GM21619 (cell line): ENCODE results near the gene CASZ1.

Experiments used
- ATAC-seq: cut with Tn5 transposase; IDR thresholded peaks from one replicate; pipeline ENCODE4 v1.9.1; 2021; ENCODE audit not compliant: unreplicated experiment

CASZ1 gene

DNA sequence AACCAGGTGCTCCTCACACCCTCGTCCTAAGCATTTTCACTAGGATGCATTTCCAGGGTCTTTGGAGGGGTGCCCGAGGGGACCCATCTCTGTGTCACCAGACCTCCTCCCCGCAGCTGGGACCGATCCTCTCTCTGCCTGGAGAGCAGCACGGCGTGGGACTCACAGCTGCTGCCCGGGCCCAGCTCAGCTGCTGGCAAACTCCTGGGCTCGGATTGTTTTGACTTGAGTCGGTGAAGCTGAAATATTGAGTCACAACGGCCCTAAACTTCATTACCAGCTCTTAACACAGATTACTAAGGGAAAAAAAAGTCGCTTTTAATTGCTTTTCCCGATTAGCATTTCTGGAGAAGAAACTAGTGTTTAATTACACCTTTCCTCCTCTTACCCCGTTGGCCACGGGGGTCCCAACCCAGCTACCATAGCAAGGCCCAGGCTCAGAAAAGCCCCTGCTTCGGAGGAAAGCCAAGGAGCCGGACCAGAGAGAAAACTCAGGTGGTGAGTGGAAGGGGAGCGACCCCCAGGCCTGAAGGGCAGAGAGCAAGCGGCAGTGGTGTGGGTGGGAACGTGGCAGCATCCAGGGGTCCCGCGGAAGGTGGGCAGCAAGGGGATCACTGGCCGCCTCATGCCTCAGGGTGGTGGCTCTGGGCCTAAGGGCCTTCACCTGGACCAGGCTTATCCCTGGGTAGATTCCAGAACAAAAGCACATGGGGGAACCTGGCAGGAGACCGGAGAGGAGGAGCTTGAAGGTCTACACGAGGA is 41.7 kb downstream of the CASZ1 start:
- ATAC-seq, result no peak

DNA sequence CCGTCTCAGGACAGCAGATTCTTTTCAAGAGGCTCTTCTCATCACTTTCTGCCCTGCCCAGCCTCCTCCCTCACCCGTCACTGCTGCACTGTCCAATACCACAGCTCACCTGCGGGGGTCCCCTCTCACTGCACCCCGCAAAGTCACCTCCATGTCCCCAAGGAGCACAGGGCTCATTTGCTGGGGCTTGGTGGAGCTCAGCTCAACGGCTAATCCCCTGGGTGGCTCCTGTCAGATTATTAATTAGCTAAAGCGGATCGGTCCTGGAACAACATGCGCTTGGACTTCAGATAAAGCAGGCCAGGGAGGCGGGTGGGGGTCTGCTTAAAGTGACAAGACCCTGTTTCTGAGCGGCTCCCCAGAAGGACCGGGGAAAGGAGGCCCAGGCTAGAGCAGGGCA is 43.1 kb downstream of the CASZ1 start:
- ATAC-seq, result no peak

DNA sequence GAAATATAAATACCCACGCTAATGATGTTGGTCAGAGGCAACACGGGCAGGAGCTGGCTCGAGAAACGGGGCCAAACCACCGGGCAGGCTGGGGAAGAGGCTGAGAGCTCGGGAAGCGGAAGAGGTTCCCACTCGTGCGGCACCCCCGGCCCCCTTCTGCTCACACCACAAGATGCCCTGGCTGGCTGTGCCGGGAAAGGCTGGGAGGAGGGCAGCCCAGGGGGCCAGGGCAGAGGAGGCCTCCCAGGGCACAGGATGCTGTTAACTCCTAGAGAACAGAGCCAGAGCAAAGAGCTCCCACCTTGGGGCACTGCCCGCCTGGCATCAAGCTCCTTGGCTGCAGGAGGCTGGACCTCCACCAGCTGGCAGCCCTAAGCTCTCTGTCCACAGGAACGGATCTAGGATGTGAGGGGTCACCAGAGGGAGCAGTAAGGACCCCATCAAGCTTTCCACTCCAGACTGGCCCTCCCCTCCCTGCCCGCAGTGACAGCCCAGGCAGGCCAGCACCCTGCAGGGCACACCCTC is 44.8 kb downstream of the CASZ1 start:
- no peak for ATAC-seq

DNA sequence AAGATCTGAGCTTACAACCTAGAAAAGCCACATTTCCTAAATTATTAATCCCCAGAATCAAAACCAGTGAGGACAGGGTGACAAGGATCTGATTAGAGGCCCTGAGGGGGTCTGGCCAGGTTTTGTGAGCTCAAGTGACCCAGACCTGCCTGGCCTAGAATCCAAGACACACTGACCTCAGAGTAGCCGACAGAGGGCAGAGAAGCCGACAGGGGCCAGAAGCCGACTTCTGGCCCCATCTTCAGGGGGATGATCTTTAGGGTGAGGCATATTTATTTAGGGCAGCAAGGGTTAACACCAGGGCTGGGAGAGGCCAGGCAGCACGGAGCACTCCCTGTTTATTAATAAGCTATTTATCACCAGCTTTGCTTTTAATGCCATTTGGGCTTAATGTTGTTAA is 45.3 kb downstream of the CASZ1 start:
- ATAC-seq, result no peak

DNA sequence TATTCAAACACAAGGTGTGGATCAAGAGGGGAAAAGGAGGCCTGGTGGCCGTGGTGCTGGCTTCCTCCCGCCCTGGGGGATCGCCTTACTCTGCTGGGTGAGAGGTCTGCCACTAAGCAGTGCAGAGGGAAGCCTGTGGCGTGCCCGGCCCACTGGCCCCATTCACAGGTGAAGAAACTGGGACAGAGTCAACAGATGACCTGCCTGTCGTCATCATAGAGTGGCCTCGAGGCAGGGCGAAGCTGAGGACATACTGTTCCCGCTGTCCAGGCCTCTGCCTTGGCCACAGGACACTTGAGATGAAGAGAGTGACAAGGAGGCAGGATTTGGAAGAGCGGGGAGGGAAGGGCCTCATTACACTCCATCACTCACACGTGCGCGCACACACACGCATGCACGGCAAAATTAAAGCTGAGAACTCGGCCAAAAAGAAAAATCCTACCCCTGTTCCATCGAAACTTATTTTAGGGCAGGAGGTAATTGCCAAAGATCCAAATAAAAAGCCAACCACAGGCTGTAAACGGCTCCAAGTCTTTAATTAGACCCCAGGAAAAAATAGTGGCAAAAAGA is 50.5 kb downstream of the CASZ1 start:
- no peak for ATAC-seq

DNA sequence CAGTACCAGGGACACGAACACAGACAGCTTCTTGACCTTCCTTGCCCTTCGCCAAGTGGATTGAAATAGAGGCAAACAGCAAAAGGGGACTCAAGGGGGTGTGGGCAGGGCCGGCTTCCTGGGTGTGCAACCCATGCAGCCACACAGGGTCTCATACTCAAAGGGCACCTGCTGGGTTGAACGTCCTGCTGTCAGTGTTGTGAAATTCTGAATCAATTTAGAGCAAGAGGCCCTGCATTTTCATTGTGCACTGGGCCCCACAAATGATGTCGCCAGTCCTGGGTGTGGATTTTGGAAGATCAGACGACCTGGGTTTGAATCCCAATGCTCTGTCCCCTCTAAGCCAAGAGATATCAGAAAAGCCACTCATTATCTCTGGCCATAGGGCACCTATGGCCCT is 51.1 kb downstream of the CASZ1 start:
- no peak for ATAC-seq

DNA sequence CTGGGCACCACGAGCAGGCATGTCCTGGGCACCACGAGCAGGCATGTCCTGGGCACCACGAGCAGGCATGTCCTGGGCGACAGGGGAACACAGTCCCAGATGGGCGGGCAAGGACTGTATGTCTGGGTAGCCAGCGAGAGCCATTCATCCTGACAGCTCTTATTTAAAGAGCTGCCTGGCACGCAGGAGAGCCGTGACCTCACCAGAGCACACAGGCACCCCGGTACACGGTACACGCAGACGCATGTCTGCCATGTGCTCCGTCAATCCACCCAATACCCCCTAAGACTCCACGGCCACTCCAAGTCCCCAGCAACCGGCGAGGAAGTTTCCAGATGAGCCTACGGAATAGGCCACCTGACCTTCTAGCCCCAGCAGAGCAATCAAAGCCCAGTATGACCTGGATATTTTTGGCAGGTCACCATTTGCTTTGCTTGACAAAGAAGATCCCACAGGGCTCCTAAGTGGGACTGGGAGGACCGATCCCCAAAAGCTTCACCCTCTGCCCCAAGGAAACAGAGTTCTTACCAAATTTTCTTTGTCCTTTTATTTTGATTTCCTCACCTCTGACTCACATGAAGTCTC is 51.7 kb downstream of the CASZ1 start:
- no peak for ATAC-seq

DNA sequence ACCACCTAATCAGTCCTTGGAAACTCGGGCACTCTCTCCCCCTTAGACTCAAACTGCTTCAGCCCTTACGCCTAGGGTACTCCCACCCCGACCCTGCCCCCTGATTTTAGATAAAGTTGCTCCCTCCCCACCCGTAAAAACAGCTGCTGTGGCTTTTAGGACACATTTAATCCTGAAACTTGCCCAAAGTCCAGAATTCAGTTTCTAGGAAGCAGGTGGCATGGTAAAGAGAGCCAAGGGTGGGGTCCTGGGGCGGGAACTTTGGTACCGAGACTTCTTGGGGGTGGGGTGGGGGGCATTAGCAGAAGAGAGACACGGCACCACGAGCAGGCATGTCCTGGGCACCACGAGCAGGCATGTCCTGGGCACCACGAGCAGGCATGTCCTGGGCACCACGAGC is 52.4 kb downstream of the CASZ1 start:
- no peak for ATAC-seq

DNA sequence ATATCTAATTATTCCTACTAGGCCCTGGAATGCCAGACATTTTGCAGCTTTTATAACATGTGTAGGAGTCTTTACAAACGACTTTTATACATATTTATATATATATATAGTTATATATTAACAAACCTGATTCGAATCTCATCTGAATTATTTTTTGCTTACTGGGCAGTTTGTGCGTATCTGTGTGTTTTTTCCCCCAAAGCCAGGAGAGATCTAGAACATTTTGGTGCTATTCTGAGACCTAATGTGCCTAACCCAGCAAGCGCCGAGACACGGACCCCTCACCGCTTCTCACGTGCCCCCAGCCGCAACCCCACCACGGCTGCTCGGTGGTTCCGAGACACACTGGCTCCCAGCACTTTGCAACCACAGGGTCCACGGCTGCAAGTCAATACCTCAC is 54.8 kb downstream of the CASZ1 start:
- no peak for ATAC-seq

DNA sequence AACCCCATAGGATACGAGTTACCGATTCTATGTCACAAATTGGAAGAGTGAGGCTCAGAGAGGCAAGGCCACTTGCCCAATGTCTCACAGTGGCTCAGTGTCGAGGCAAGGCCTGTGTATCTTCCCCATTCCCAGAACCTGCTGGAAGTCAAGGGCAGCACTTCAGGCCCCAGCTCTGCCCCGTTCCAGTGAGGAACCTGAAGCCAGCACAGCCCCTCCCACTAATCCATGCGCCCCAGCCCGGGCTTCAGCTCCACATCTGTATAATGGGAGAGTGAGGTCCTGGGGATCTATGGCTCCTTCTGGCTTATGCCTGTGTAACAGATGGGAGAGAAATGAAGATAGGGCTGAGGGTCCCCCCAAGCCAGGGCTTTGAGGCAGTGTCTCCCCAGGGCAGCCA is 56.3 kb downstream of the CASZ1 start:
- ATAC-seq, result no peak

DNA sequence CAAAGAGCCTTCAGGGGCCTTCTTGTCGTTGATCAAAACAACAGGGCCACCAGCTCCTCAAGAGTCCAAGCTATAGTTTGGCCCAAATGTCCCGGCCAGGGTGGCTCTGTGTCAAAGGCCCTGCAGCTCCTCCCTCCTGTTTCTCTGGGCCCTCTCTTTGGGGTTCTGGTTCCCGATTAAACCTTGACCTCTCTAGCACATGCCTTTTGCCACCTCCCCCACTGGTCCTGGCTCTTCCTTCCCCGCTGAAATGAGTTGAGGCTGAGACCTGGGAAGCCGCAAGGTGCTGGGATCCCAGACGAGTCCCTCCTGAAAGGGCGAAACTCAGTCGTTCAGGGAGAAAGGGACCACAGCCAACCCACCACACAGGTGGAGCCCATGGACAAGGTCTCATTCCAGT is 56.9 kb downstream of the CASZ1 start:
- no peak for ATAC-seq

DNA sequence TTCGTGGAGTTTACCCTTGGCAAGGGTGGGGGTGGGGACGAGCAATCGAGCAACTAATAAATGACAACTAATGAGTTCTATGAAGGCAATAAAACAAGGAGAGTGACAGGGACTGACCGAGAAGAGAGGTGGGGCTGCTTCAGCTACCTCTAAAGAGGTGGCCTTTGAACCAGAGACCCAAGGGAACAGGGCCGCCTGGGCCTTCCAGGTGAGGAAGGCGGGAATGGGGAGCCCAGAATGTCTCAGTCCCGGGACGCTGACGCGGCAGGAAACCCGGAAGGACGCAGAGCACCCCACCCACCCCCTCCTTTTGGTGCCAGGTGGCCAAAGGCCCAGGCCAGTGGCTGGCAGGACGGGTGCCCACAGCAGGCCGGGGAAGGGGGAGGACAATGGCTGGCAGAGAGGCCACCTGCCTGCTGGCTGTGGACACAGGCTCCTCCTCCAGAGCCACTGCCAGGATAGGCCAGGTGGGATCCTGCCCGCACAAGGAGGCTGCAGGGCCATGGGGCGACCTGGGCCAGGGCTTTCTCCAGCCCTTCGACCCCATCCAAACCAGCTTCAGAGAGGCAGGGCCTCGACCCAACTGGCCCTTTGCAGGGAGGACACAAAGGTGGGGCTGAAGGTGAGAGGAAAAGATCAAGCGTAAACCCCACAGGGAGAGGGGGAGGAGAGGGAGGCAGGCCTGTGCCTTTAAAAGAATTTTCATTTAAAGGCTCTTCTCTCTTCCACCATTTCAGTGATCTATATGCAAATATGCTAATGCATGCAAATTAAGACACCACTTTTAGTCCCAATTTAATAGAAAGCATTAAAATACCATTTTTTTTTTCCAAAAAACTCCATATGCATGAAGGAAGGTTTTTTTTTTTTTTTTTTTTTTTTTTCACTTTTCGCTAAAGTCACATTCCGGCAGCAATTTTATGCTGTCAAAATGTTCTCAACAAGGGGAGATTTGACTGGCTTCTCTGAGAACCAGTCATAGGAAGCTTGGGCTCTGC is 58.1 kb downstream of the CASZ1 start:
- no peak for ATAC-seq

DNA sequence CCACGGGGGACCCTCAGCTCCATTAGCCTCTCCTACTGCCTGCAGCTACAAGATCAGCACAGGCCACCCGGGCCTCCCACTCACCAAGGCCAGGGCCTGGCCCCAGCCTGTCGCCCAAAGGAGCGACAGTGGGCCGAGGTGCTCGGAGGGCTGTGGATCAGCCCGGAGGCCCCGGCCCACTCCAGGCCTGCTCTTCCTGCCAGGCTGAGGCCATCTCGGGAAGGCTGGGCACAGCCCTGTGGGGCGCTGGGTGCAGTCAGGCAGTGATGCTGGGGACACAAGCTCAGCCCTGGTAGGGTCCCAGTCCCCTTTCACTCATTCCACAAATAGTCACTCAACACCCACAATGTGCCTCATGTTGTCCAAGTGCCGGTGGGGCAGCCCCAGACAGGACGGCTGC is 58.8 kb downstream of the CASZ1 start:
- no peak for ATAC-seq

DNA sequence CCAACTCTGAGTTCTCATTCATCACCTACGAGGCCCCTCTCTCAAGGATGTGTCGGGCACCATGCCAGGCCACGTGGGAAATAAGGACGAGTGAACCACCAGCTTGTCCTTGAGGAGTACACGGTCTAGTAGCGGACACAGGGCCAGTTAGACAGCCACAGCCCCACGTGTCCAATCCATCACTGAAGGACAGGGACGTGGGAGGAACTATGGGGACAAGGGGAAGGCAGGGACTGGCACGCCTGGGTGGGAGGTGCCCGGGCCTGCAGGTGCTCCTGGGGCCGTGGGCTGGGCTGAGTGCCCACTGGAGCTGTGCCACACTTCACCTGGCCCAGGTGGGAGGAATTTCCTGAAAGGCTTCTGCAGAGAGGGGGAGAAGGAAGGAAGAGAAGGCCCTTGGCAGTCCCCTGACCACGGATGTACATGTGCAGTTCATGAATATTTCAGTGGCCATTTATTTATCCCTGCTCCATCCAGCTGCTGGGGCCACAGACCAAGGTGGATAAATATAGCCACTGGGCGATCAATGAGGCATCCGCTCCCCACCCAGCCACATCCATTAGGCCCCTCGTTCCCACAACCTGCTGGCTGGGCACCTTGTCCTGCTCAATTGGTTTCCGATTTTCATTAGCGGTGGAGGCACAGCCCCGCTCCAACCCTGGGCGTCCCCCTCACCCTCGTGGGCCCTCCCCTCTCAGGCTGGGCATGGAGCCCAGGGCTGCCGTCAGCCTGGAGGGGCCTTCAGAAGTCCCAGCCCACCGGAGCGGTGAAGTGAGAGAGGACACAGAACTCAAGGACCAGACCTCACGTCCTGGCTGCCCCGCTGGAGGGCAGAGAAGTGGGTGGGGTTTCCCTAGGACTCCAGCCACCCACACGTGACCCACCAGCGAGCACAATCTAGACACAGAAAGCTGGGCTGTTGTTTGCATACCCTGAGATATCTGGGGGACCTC is 59.5 kb downstream of the CASZ1 start:
- ATAC-seq, result no peak

DNA sequence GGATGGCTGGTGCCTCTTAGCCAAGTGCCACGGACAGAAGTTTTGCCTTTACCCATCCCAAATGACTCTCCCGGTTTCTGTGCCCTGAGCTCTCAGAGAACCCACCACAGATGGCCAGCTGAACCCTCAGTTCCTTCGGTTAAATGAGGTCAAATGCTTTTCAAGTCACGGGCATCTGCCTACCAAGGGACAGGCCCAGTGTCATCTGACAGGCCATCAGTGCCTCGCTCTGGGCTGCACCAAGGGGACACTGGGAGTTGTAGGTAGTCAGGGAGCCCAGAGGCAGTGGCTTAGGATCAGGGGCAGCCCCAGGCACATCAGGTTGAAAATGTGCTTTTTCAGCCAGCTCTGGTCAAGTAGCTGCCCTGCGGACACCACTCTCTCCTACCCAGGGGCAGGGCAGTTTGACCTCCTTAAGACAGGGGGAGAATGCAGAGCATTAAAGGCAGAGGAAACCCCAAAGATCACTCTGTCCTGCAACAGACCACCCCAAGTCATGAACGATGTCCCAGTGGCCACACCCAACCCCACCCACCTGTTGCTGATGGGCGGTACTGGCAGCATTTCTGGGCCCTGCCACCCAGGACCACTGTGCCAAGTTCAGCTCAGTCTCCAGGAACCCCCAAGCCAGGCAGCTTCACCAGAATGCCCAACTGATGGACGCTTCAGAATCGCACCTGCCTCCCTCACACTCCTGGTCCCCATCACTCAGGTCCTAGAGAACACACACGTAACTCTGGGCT is 60.7 kb downstream of the CASZ1 start:
- ATAC-seq, result no peak

DNA sequence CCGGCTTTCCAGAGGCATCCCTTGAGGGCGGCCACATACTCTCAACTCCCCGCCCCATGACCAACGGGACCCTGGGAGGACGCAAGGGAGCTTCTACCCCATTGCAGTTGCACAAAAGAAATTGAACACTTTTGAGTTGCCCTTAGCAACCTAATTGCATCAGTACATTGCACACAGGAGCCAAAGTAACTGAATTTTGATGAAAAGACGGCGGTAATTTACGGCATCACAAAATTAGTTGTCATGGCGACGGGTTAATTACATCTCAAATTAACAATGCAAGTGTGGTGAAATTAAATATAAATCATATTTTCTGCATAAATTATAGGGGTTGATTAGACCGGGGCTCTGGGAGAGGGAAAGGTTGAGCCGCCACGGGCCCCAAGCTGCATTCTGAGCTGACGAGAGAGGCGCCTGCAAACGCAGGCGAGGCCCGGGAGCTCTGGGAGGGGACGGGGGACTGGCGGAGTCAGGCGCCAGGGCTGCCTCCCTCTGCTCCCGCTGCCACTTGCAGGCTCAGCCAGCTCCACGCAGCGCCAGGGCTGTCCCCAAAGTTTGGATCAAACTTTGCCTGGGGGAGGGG is 61.4 kb downstream of the CASZ1 start:
- no peak for ATAC-seq

DNA sequence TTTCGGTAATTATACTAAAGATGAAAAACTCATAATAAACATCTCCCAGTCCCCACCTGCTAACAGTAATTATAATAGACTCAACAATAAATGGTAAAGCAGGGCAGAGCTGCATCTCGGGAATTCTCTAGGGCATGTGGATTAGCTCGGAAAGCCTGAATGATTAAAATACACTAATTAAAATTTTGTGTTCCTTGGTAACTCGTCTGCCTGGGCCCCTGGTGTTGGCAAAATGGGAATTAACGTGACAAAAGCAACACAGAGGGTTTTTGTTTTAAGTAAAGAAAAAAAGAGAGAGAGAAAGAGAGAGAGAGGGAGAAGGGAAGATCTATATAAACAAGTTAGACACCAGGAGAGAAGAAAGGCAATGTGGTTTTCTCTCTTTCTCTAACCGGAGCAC is 62.1 kb downstream of the CASZ1 start:
- no peak for ATAC-seq

DNA sequence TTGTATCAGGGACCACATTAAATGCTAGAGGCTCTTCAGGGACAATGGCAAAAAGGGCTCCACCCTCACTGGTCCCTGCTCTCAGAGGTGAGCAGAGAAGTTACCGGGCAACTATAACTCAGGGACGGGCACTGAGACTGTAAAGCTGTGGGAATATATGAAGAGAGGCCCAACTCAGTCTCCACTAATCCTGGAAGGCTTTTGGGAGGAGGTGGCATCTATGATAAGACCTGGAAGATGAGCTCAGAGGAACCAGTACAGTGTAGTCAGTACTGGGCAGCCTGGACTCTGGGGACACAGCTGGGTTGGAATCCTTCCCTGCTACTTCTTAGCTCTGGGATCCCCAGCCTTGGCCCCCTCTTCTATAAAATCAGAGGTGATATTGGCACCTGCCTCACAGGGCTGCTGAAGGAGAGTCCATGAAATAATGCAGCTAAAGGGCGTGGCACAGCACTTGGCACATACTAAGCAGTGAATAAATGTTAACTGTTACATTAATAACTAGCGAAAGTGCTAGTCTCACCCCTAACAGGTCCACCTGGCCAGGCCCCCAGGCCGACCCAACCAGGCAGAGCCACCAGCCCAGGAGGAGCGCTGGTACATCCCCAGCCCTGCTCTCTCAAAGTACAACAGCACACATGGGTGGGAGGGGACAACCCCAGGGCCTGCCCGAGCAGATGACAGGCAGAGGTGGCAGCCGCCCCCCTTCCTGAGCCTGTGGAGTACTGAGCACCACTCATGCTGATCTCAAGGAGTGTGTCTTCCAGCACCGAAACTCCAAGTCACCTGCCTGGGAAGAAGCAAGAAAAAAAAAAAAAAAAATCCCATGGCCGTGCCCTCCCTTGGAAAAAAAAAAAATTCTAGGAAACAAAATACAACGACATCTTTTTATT is 62.7 kb downstream of the CASZ1 start:
- no peak for ATAC-seq
